Epithelial cell of prostate (primary cell): ENCODE measurements around the gene OR4D2.

ENCODE experiments used
- DNase-seq: peaks from one replicate; pipeline ENCODE4 v3.0.0-alpha.2; 2011; ENCODE audit warnings: low read depth, low spot score
- H3K27ac ChIP-seq: fragments of 450-650 bp; 2 replicates; pipeline ENCODE4 v1.5.1; 2017; ENCODE audit warnings: mild to moderate bottlenecking

The OR4D2 gene

GRCh38 chr17:58205936-58206335, 39.2 kb downstream of the OR4D2 start:
- H3K27ac ChIP-seq: no peak overlapping the region
- DNase-seq: no peak

- DNase-seq: no peak
- no peak overlapping the region for H3K27ac ChIP-seq
These were observed 40.7 kb downstream of the OR4D2 start for GRCh38 chr17:58207451-58207850.

GRCh38 chr17:58208344-58208743, 41.6 kb downstream of the OR4D2 start:
- no peak overlapping the region for H3K27ac ChIP-seq
- DNase-seq: no peak

GRCh38 chr17:58210922-58211321, 44.1 kb downstream of the OR4D2 start:
- DNase-seq: no peak
- H3K27ac ChIP-seq: no peak overlapping the region

- H3K27ac ChIP-seq: no peak overlapping the region
- DNase-seq: no peak
These were observed 48.9 kb downstream of the OR4D2 start for GRCh38 chr17:58215685-58216084.

- no peak for DNase-seq
- H3K27ac ChIP-seq: no peak overlapping the region
These were observed 51.0 kb downstream of the OR4D2 start for GRCh38 chr17:58217766-58218165.

GRCh38 chr17:58219007-58219788, 52.4 kb downstream of the OR4D2 start, which contains the start of gene MKS1:
Gene MKS1, minus strand, starts transcription at chr17:58219255. Its CDS starts 25 bp downstream, at chr17:58219230.
- peak; percentile 14 for DNase-seq
- H3K27ac ChIP-seq: peak within 1 kb of the TSS; percentile 35

GRCh38 chr17:58219789-58220183, 53.0 kb downstream of the OR4D2 start:
- H3K27ac ChIP-seq: peak overlapping the region; percentile 35
- no peak for DNase-seq
